ENCODE measurements around the gene OSBPL7.
A peak's percentile ranks its signal among the peaks of the same experiment; 100 is the strongest.

OSBPL7 gene

DNA sequence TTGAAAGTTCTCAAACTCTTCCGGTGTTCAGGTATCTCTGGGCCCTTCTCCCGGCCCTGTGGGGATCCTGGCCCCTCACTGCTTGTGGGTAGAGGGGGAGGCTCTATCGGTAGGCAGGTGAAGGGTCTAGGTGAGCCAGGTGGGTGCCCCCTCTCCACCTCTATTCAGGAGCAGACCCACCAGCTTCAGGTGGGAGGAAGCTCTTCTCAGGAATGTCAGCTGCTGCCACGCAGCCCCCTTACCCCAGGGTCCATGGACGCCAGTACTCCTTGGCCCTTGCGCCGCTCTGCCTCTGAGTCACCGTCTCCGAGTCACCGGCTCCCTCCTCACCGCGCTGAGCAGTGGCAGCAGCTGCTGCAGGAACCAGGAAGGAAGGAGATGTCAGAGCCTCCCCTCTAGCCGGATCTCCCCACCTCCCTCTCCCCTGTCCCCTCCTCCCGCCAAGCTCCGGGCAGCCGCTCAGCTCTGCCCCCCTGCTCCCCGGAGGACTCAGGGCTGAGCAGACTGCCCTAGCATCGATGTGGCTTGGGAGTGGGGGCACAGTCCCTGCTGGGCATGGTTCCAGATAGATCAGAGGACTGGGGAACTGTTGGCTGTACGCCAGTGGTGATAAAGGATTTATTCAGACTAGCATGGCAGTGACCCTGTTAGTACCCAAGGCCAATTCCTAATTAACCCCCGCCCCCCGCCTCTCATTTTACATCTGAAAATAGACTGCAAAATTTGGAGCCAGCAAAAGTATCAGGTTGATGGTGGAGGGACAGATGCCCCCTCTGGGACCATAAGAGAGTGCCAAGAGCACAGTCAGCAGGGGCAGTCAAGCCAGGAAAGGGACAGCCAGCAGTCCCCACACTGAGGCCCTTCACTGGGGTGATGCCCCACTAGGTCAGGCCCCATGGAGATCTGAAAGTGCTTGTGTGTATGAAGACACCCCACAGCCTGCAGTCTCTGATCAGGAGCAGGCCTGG, at the start of gene OSBPL7:
Gene OSBPL7, minus strand, starts transcription at position 371 of the 968 bp plus-strand sequence. CDS start 1,516 bp downstream, outside the sequence.
- peak; percentile 84 for DNase-seq

GRCh38 chr17:47871048-47871447, 49.5 kb upstream of the OSBPL7 start:
- no peak for DNase-seq

DNA sequence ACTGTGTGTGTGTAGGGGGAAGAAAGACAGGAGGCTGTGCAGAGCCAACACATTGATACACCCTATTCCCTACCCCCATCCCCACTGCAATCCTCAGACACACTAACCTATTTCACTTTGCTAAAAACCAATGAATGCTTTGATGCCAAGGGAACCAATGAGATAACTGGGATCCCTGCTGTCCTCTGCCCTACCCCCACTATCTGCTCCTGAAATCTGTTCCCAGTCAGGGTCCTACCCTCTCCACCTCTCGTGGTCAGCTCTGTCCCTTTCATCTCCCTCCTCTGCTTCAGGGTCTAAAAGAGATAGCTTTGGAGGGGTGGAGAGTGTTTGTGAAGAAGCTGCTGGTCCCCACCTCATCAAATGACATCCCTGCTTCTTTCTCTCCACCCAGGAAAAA, 48.5 kb upstream of the OSBPL7 start:
- DNase-seq: no peak

- no peak for DNase-seq
Observed at GRCh38 chr17:47869114-47869513, 47.5 kb upstream of the OSBPL7 start.

DNA sequence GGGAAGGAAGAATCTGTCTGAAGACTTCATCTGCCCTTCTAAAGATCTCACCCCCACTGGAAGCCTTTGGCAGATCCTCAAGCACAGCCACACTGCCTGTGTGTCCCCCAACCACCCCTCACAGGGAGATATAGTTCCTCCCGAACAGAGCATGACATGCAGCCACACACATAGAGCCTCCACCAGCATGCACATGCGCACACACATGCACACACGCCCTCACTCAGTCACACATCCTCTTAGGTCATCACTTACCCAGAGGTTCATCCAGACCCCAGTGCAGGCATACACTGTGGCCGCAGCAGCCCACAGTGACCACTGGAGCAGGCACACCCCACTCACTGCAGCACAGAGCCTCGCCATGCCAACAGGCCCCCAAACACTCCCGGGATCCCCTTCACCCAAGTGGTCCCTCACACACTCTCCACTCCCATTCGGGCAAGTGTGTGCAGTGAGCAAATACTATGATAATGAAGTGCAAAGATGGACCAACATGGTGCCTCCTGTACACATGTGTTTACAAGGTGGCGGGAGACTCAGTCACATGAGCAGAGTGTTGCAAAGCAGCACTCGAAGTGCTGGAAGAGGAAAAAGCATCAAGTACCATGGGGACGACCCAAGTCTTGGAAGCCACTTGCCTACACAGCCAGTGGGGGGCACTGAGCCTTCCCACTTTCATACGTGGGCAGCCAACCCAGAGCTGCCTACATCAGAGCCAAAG, 46.4 kb upstream of the OSBPL7 start:
- DNase-seq: no peak

- no peak for DNase-seq
Observed at GRCh38 chr17:47866941-47867340, 45.3 kb upstream of the OSBPL7 start.

GRCh38 chr17:47864791-47865216, 43.2 kb upstream of the OSBPL7 start:
- DNase-seq: no peak

GRCh38 chr17:47862621-47863440, 41.2 kb upstream of the OSBPL7 start:
- no peak for DNase-seq

DNA sequence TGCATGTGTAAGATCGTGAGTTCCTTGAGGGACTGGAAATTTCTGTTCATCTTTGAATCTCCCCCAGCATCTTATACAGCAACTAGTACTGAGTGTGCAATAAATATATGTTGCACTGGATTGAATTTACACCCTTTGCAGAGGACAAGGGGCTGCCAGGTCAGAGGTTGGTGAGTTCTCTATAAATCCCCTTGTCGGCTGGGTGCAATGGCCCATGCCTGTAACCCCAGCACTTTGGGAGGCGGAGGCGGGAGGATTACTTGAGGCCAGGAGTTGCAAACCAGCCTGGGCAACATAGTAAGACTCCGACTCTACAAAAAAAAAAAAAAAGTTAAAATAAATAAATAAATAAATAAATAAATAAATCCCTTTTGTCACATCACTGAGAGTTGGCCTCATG, 38.8 kb upstream of the OSBPL7 start:
- no peak for DNase-seq

- no peak for DNase-seq
Observed at GRCh38 chr17:47857551-47858455, 36.2 kb upstream of the OSBPL7 start.

GRCh38 chr17:47856830-47857229, 35.2 kb upstream of the OSBPL7 start:
- DNase-seq: no peak

DNA sequence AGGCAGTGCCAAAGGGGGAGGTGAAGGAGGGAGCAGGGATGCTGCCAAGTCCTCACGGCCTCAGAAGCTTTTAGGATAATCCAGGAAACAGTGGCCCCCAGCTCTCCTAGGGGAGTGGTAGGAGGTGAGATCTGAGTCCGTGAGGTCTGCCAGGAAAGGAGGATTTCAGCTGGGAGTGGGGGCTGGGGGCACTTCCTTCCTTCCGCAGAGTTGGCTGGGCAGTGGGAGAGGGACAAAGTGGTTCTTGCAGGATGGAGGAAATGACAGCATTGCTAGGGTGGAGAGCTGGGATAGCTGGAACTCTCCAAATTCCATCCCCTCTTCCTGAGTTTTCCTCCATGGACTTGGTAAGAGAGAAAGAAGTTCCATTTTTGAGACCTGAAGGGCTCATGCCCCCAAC, 34.1 kb upstream of the OSBPL7 start:
- no peak for DNase-seq

GRCh38 chr17:47853616-47854015, 32.0 kb upstream of the OSBPL7 start:
- no peak for DNase-seq

DNA sequence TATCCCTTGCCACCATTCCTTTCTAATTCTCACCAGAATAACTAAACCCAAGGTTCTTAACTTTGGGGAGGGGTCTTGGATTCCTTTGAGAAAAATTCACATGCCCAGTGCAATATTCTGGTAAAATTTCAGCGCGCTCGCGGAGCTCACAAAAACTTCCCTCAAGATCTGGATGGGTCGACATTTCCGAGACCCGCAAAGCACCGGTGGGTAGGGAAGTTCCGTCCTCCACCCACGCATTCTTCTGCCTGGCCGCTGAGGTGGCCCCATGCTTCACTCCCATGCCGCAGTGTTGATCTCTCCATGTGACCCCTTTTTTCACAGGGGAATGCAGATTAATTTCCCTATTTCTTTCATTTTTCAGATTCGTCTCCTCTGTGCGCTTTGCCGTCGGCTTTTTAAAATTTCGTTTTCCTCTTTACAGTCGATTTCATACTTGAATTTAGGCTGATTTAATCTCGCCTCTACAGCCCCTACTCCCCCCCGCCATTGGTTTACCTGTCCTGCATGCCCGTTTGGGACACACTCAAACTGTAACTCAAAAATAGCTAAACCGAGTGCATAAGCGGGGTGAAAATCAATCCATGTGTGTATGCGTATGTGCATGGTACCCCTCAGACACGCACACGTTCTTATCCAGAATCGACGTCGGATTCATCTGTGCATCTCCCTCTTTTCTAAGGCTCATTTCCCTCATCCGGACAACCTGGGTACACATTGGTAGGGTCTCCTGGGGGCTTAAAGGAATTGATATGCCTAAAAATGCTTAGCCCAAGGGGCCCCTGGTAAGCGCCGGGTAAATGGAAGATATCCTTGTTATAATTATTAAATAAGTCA, 30.7 kb upstream of the OSBPL7 start:
- no peak for DNase-seq

- DNase-seq: no peak
Observed at GRCh38 chr17:47851764-47852112, 30.1 kb upstream of the OSBPL7 start.

GRCh38 chr17:47850692-47851573, 29.3 kb upstream of the OSBPL7 start, which contains the start of gene SP6:
TSS of gene SP6 (minus strand) at chr17:47851163. CDS start at chr17:47848429, 2,734 bp downstream.
- peak; percentile 46 for DNase-seq

- no peak for DNase-seq
Observed at GRCh38 chr17:47850373-47850691, 28.7 kb upstream of the OSBPL7 start.

GRCh38 chr17:47848198-47848513, 26.6 kb upstream of the OSBPL7 start:
- DNase-seq: no peak

GRCh38 chr17:47847341-47848197, 26.0 kb upstream of the OSBPL7 start:
- DNase-seq: peak; percentile 23
